Measurements from ENCODE around the gene C21orf91. TPM values are rescaled to one million over a fixed set of nuclear protein-coding genes. Genes with fewer than 3 reads are reported as not detected.

Gene C21orf91
- total and polyA plus RNA-seq, 2 experiments from 2014 or later, result 11.2 to 12.7 TPM

GRCh38 chr21:17853393-17854275, 34.5 kb upstream of the C21orf91 start:
- Histone ChIP-seq H3K36me3 (no peaks in the 10 kb centered on the region), H3K4me3 (no peak overlapping the region), H3K4me1 (ENCODE audit: low read depth) (peaks cover 8% of the 10 kb centered on the region), H3K9me3 (ENCODE audit: low read depth) (no peaks in the 10 kb centered on the region), H3K27me3 (no peaks in the 10 kb centered on the region), H3K27ac (no peak overlapping the region)
- DNase-seq (ENCODE audit: low read depth in 1 of 2, low spot score in 1 of 2), result no peak
- TF ChIP-seq CTCF (IDR thresholded peaks at IDR 0.05; ENCODE audit: low read depth, low read length), result no peak

- no peak overlapping the region for H3K27ac ChIP-seq
- H3K4me1 ChIP-seq (ENCODE audit: low read depth), result no peaks in the 10 kb centered on the region
- no peaks in the 10 kb centered on the region for H3K9me3 ChIP-seq (ENCODE audit: low read depth)
- peak in 1 of 2 donors; percentile 88 for DNase-seq (ENCODE audit: low read depth in 1 of 2, low spot score in 1 of 2)
- H3K27me3 ChIP-seq, result no peaks in the 10 kb centered on the region
- H3K4me3 ChIP-seq, result no peak overlapping the region
- TF ChIP-seq CTCF (IDR thresholded peaks at IDR 0.05; ENCODE audit: low read depth, low read length), result no peak
- H3K36me3 ChIP-seq, result no peaks in the 10 kb centered on the region
These were observed 29.1 kb upstream of the C21orf91 start for GRCh38 chr21:17848228-17848627.

DNA sequence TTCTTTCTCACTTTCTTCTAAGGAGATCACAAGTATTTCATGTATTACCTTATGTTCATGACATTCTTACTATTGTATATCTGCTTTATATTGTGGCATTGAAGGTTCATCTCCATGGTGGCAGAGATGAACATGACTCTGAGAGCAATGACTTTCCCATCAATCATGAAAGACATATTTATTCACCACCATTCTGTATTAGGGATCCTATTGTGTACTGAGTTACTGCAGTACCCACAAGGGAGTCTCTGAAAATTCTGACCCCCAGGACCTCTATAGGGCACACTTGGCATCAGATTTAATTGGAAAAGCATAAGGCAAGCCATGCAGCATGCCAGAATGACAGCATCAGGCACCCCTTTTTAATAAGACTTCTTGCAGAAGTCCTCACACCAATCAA, 21.9 kb upstream of the C21orf91 start:
- H3K27me3 ChIP-seq, result no peaks in the 10 kb centered on the region
- peaks cover 3% of the 10 kb centered on the region for H3K4me1 ChIP-seq (ENCODE audit: low read depth)
- H3K4me3 ChIP-seq, result no peak overlapping the region
- TF ChIP-seq CTCF (IDR thresholded peaks at IDR 0.05; ENCODE audit: low read depth, low read length), result no peak
- H3K36me3 ChIP-seq, result no peaks in the 10 kb centered on the region
- no peak for DNase-seq (ENCODE audit: low read depth in 1 of 2, low spot score in 1 of 2)
- H3K9me3 ChIP-seq (ENCODE audit: low read depth), result no peaks in the 10 kb centered on the region
- H3K27ac ChIP-seq, result no peak overlapping the region

GRCh38 chr21:17834639-17835354, 15.6 kb upstream of the C21orf91 start:
- no peak for DNase-seq (ENCODE audit: low read depth in 1 of 2, low spot score in 1 of 2)
- Histone ChIP-seq H3K27ac (no peak overlapping the region), H3K36me3 (no peaks in the 10 kb centered on the region), H3K4me3 (no peak overlapping the region), H3K27me3 (no peaks in the 10 kb centered on the region), H3K9me3 (ENCODE audit: low read depth) (no peaks in the 10 kb centered on the region), H3K4me1 (ENCODE audit: low read depth) (peaks cover 3% of the 10 kb centered on the region)
- TF ChIP-seq CTCF (IDR thresholded peaks at IDR 0.05; ENCODE audit: low read depth, low read length), result no peak

DNA sequence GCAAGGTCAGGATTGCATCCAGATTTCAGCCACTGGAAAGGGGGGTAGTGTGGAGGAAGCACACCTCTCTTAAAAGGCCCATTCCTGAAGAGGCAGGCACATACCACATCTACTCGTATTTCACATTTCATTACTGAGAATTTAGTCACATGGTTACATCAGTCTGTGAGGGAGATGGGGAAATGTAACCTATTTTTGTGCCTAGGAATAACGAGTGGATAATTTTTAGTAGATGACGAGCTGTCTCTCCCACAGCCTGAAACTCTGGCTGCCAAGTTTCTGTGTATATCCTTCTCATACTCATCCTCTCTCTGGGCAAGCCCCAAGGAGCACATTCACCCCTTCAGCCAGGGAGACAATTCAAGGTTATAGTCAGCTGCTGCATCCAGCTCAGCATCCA, 10.3 kb upstream of the C21orf91 start:
- TF ChIP-seq CTCF (IDR thresholded peaks at IDR 0.05; ENCODE audit: low read depth, low read length), result no peak
- DNase-seq (ENCODE audit: low read depth in 1 of 2, low spot score in 1 of 2), result peak in 1 of 2 donors; percentile 1
- Histone ChIP-seq H3K9me3 (ENCODE audit: low read depth) (no peaks in the 10 kb centered on the region), H3K27ac (no peak overlapping the region), H3K36me3 (no peaks in the 10 kb centered on the region), H3K4me3 (no peak overlapping the region), H3K27me3 (no peaks in the 10 kb centered on the region), H3K4me1 (ENCODE audit: low read depth) (no peaks in the 10 kb centered on the region)

All from cardiac muscle cell (in vitro differentiated cells and primary cell).